Femur (tissue), 1 donor: ENCODE data around the gene YWHAB.

Source experiments
- DNase-seq: peaks from one replicate; pipeline ENCODE4 v3.0.0-alpha.2; 2017

Gene YWHAB

DNA sequence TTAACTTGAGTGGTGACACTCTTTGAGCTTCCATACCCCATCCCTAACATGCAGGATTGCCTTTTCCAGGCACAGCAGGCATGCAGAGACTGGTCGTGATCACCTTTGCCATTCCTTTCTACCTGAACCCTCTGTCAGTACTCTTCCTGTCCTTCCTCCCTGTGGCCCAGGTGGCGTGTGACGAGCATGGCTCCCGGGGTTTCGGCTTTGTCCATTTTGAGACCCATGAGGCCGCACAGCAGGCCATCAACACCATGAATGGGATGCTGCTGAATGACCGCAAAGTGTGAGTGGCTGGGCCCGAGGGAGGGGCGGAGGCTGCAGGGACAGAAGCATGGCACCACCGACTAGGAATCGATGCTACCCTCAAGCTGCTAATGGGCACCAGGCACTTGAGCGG is 31.1 kb downstream of the YWHAB start:
- no peak for DNase-seq

DNA sequence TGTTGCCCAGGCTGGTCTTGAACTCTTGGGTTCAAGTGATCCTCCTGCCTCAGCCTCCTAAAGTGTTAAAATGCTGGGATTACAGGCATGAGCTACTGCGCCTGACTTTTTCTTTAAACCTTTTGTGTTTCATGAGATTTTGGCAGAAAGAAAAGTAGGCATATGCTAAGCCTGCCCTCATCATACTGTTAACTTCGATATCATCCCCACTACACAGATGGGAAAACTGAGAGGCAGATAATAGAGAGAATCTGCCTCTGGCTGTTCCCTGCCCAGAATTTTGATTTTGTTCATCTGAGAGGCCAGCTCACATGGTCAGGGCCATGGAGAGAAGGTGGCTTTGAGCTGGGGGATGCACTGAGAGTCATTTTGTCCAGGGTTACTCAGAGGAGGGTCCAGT is 31.9 kb downstream of the YWHAB start:
- DNase-seq, result no peak

DNA sequence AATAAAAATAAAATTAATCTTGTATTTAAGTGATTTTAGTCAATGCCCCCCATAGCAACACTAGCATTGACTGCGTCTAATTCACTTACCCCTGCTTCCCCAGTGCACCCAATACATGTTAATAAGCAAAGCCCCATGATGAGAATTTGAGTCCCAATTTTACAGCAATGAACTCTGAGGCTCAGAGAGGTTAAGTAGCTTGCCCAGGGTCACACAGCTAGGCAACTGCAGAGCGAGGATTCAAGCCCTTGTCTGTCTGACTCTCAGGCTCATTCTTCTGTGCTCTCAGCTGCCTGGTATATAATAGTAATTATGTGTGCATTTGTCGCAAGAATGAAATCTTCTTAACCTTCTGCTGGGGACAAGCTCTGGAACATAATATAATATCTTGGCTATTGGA is 32.8 kb downstream of the YWHAB start:
- DNase-seq, result no peak

DNA sequence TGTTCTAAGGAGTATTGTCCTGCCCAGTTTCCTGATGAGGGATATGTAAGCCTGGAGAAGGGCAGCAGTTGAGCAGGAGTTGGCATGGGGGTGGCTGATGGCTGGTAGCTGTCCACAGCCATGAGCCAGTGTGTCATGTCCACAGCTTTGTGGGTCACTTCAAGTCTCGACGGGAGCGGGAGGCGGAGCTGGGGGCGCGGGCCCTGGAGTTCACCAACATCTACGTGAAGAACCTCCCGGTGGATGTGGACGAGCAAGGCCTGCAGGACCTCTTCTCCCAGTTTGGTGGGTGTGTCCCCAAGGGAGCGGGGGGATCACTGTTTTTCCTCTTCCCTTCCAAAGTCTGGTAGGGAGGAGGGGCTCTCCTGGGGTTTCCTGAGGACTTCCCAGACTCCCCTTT is 33.3 kb downstream of the YWHAB start:
- no peak for DNase-seq

DNA sequence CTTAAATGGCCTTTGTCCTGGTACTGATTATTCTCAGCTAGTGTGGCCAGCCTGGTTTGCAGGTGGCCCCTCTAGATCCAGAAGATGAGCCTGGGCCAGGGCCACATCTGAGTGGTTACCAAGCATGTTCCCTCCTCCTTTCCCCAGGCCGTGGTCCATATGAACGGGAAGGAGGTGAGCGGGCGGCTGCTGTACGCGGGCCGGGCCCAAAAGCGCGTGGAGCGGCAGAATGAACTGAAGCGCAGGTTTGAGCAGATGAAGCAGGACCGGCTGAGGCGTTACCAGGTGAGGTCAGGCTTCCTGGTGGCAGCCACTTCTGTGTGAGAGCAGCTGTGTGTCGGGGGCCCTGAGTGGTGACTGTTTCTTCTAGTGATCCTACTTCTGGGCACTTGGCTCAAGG is 35.9 kb downstream of the YWHAB start:
- DNase-seq, result no peak

DNA sequence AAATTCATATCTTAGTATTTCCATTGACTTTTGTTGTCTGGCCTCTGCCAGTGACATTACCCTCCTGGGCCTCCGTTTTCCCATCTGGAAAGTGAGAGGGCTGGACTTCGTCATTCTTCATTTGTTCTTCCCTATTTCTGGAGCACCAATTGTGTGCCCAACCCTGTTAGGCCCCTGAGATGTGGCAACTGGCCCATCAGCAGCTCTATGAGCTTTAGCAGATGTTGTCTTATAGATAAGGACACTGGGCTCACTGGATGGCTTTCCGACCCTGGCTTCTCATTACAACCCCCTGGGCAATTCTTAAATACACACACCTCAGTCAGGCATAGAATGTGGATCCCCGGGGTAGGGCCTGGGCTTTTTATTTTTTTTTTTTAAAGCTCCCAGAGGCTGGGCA is 39.0 kb downstream of the YWHAB start:
- no peak for DNase-seq

DNA sequence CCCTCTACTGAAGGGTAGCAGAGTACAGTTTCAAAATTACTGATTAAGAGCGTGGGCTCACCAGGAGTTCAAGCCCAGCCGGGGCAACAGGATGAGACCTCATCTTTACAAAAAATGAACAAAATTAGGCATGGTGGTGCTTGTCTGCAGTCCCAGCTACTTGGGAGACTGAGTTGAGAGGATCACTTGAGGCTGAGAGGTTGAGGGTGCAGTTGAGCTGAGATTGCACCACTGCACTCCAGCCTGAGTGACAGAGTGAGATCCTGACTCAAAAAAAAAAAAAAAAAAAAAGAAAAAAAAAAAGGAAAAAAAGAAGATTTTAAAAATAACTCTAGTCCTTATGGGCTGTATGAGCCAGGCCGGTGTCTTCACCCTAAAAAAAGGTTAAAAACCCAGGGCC is 43.1 kb downstream of the YWHAB start:
- DNase-seq, result no peak

DNA sequence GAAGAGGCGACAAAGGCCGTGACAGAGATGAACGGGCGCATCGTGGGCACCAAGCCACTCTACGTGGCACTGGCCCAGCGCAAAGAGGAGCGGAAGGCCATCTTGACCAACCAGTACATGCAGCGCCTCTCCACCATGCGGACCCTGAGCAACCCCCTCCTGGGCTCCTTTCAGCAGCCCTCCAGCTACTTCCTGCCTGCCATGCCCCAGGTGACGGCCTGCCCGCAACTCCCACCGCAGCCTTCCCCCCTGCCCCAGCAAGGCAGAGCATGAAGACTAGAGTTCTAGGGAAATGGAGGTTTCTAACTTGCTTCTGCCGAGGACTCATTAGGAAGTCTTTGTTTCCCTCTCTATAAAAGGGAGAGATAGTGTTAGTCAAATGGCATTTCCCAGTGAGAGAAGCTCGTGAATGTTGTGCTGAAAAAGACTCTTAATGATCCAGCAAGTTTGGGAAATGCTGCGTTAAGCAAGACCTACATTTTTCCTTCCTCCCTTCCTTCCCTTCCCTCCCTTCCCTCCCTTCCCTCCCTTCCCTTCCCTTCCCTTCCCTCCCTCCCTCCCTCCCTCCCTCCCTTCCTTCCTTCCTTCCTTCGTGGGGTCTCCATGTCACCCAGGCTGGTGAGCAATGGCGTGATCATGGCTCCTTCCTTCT is 45.1 kb downstream of the YWHAB start:
- DNase-seq, result no peak

DNA sequence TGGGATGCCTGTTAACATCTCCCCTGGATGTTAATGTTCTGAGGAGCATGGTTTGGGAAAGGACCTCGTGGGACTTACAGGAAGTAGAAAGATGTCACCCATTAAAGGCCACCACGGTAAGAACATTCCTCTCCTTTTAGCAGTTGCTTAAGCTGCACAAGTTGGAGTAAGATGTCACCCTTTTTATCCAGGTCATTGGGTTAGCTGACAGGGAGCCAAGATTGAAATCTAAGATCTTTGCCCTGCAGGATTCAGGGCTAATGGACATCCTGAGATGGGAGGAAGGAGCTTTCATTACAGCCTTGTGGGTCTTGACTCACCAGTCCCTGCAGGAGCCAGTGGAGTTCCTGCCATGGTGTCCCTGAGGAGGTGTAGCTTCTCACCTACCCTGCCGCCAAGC is 46.4 kb downstream of the YWHAB start:
- DNase-seq, result no peak

DNA sequence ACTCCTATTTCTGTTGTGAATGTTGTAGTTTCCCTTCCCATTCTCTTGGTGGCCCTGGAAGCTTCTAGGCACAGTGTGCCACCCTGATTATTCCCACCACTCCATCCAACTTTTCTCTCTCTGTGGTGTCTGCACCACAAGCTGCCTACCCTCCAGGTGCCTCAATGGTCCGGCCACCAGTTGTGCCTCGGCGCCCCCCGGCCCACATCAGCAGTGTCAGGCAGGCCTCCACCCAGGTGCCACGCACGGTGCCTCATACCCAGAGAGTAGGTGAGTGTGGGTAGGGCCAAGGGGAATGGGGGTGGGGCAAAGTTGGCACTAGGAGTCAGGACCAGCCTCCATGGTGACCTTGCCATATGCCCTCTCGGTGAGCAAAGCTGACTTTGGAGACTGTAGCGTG is 47.4 kb downstream of the YWHAB start:
- no peak for DNase-seq

DNA sequence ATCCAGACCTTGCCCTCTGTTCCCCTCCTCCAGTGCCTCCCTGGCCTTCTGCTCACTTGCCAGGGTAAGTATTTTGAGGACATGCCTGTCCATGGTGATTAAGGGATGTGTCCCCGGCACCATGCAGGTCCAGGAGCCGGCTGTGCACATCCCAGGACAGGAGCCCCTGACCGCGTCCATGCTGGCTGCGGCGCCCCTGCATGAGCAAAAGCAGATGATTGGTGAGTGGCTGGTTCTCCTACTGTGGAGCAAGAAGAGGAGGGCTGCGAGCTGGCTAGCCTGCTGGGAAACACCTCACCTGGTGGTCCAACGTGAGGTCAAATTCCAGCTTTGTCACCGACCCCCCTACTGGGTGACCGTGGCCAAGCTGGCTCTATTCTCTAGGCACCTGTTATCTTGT is 51.0 kb downstream of the YWHAB start:
- DNase-seq, result no peak

DNA sequence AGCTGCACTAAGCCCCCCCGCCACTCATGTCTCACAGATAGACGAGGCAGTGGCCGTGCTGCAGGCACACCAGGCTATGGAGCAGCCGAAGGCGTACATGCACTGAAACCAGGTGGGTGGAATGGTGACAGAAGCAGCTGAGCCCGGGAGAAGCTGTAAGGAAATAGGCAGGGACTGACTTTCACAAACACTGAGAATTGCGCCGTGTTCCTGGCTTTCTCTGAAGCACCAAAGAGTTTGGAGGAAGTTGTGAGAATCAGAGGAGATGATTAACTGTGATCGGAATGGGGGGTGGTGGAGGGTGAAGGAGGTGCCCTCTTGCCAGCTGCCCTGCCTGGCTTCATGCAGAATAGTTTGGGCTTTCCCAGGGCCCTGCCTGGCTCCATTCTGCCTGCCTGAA is 53.1 kb downstream of the YWHAB start:
- no peak for DNase-seq

DNA sequence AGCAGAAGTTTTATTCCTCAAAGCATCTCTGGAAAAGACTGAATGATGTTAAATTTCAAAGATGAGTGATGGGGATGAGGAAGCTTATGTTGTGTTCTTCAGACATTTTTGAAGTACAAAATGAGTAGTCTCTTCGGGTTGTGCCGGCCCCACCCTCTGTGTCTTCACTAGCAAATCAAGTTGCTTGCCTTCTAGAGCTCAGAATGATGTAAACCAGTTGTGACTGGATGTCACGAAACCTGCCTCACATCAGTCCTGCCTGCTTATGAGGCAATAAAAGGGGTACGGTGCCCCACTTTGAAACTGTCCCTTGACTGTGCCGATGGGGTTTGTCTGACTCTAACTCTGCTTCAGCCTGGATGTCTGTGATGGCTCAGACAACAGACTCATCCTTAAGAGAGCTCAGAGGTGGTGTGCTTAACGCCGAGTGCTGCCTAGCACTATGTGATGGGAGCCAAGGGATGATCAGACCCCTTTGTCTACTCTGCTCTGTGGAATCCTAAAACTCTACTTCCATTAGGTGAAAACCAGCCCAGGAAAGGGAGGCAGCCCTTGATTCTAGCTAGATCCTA is 55.7 kb downstream of the YWHAB start:
- DNase-seq, result no peak

DNA sequence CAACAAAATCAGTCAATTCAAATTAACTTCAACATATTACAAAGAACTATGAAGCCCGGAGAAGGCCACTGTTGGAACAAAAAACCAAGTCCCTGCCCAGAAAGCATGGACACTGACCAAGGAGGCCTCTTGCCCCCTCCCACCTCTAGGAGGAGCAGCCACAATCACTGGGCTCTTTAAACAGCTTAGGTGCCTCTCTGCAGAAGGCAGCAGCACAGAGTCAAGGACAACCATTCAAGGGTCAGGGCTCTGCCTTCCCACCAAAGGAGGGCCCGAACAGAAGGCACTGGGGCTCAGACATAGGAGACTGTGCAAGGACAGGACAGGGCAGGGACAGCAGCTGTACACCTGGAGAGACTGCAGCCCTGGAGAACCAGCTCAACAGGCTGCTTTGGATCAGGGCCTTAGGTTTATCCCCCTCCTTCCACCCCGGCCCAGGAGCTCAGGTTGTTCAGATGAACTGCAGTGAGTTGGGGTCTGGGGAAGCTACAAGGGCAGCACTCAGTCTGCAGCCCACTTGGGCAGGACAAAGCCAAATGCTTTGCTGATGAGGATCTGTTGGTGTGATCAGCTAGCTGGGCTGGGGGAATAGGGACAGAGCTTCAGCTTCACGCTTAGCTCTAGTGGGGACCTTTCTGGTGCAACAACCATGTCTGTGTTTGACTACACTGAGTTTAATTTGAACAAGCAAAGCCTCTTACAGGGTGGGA is 56.9 kb downstream of the YWHAB start:
- no peak for DNase-seq

DNA sequence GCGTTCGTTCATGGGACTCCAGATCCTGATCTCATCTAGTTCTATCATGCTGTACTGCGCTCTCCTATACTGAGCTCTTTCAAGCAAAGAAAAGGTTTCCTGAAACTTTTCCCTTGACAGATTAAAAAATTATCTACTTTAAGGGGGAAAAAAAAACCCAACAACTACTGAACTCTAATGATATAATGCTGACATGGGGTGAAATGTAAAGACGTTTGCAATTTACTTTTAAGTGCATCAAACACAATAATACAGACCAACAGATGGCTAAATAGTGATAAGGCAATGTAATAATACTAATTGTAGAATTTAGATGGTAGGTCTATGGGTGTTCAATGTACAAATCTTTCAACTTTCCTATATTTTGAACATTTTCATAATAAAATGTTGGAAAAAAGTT is 58.3 kb downstream of the YWHAB start:
- no peak for DNase-seq

DNA sequence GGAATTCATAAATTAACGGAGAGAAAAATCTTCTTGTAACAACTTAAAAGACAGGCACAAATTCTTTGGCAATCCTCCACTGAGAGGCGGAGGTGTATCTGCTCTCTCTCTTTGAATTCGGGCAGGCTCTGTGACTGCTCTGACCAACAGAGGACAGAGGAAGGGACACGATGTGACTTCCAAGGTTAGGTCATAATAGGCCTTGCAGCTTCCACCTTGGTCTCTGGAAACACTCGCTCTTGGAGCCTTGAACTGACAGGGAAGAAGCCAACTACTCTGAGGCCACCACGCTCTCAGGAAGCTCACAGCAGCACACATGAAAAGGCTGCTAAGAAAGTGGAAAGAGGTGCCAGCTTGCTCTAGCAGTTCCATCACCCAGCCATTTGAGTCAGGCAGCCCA is 59.8 kb downstream of the YWHAB start:
- no peak for DNase-seq

DNA sequence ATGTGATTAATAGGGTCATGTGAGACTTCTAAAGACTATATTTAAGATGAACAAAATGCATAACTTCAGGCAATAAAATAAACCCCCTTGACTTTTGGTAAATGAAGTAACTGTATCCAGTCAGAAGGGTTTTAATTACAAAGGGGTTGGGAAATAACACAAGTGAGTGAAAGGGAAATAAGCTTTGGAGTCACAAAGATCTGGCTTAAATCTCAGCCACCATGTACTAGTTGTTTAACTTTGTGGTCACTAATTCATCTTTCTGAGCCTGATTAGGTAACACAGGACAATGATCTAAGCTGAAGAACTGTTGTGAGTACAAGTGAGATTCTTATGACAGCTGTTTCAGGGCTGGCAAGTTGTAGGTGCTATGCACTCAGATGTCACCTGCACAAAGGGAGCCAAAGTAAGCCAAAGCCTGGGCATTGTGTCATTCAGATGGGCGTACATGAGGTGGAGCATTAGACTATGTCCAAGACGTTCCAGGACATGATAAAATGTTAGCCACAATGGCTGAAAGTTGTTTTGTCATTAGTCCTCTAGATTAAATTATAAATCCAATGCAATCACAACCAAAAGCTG is 60.9 kb downstream of the YWHAB start:
- no peak for DNase-seq

DNA sequence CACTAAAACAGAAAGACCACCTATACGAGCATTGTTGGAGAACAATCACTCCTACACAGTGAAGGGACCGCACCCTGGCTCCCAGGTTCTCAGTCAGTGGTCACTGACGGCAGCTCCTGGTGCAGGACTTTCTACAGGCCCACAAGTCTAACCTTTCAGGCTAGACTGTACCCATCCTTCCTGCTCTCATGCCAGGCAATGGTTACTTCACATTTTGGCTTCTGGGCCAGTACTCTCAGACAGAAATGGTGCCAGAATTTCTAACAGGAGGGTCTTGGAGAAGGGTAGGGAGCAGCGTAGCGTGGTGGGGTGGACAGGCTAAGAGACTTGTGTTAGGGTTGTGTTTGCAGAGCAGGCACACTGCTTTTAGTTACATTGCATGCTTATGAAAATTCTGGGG is 62.6 kb downstream of the YWHAB start:
- DNase-seq, result no peak

DNA sequence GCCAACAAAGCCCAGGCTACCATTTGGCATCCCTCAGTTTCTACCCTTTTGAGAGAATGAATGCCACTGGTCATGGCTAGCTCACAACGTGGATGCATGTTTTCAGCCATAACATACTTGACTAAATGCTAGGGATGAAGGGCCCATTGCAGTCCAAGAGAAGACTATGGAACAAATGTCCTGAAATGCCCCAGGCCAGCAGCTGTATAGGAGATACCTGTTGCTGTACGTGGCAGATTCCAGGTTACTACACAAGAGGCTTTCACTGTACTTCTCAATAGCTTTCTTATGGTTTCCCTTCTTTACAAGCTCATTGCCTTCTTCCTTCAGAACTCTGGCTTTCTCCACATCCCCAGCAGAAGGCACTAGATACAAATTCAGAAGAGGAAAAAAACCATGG is 63.0 kb downstream of the YWHAB start:
- no peak for DNase-seq

DNA sequence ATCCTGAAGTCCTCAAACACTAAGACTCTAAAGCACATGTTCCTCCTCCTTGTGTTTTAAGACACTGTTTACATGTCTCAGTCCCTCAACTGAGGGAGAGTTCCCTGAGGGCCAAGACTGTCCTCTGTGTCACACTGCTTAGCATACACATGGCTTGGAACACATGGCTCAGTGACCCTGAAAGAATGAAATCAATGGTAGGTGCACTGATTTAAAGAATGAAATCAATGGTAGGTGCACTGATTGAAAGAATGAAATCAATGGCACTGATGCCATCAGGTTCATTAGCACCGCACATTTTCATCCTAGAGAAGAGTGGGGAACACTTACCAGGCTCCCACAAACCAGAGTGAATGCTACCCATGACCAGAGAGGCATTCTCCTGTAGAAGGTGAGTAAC is 64.9 kb downstream of the YWHAB start:
- no peak for DNase-seq

DNA sequence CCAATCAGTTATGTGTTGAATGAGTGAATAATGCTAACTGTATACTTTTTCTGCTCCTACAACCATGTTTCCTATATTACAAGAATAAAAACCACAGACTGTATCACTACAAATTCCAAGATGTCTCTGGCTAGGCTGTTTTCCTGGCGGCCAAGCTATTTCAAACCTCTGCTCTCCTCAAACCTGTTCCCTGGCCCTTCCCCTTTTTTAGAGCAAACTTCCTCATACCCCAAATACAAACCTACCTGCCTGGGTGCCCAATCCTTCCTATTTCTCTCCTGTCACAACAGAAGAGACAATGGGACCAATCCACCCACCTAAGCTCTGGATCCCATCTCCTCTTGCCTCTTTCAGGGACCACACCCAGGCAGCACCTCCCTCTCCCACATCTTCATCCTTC is 67.2 kb downstream of the YWHAB start:
- DNase-seq, result no peak

DNA sequence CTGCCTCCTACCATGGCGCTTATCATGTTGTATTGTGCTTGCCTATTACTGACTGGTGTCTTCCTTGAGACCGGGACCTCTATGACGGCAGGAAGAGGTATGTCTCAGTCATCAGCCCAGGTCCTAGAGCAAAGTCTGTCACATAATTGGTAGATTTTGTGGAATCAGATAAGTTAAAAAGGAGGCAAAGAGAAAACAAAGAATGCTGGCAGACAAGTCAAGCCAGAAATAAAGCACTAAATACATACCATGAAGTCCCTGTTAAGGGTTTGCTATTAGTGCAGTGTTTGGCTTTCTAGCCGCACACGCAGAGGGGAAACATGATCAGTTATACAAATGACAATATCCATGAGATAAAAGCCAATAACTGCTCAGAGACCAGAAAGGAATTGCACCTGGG is 68.7 kb downstream of the YWHAB start:
- DNase-seq, result no peak

DNA sequence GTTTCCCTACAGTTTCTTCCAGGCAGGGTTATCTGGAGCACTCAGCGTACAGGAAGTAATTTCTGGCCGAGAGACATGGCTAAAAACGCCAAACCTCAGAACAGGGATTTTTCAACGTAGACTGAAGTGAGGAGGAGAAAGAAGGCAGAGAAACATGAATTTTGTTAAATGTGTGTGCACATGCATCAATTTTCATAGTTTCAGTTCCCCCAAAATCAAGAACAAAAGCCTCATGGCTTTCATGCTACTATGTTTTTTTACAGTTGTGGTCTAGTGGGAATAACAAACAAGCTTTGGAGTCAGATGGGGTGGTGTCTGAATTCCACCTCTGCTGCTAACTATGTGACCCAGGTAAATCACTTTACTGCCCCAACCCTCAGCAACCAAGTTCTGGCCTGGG is 69.8 kb downstream of the YWHAB start:
- no peak for DNase-seq

DNA sequence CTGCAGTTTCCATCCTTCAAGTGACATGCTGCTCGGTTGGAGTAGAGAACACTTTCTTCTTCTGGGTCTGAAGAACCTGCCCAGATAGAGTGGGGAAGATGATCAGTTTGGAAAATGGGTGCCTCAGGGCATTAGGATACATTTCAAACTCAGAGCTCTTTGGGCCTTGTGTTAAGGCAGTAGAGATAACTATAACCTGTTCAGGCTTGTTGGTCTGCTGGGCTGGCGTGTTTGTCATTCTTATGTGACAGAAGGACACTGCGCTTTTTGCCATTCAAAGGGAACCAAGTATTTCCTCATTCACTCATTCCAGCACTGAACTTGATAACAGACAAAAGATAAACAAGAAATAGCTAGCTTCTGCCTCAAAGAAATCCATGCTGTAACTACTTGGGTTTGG is 70.9 kb downstream of the YWHAB start:
- DNase-seq, result no peak
